H9 (cell line): Measurements from ENCODE around the gene MYO1C. TPM values are rescaled to one million over a fixed set of nuclear protein-coding genes. Genes with fewer than 3 reads are reported as not detected.

Experiments used
- DNase-seq: peaks from one replicate; pipeline ENCODE4 v3.0.0-alpha.2; 2017
- H2AFZ ChIP-seq: one replicate; pipeline ENCODE4 v1.6.1; 2013; ENCODE audit warnings: mild to moderate bottlenecking, low read length, control low read depth, moderate library complexity
- H2AK5ac ChIP-seq: 2 replicates; pipeline ENCODE4 v1.6.1; 2013; ENCODE audit warnings: low read length, control low read depth, mixed read lengths; ENCODE audit not compliant: insufficient read length
- H2BK120ac ChIP-seq: one replicate; pipeline ENCODE4 v1.6.1; 2013; ENCODE audit warnings: low read depth, mild to moderate bottlenecking, low read length, control low read depth, inconsistent platforms; ENCODE audit not compliant: poor library complexity, severe bottlenecking
- H2BK12ac ChIP-seq: 2 replicates; pipeline ENCODE4 v1.6.1; 2013; ENCODE audit warnings: low read length, control low read depth, mixed read lengths, low read depth; ENCODE audit not compliant: insufficient read length
- H2BK15ac ChIP-seq: 2 replicates; pipeline ENCODE4 v1.6.1; 2013; ENCODE audit warnings: low read depth, low read length, control low read depth
- H2BK20ac ChIP-seq: one replicate; pipeline ENCODE4 v1.6.1; 2013; ENCODE audit warnings: low read depth, mild to moderate bottlenecking, low read length, control low read depth, inconsistent platforms; ENCODE audit not compliant: poor library complexity, severe bottlenecking
- H2BK5ac ChIP-seq: 2 replicates; pipeline ENCODE4 v1.6.1; 2013; ENCODE audit warnings: low read length, control low read depth, mixed read lengths; ENCODE audit not compliant: insufficient read length
- H3K14ac ChIP-seq: 2 replicates; pipeline ENCODE4 v1.6.1; 2013; ENCODE audit warnings: low read length, control low read depth; ENCODE audit not compliant: insufficient read depth
- H3K18ac ChIP-seq: 2 replicates; pipeline ENCODE4 v1.6.1; 2013; ENCODE audit warnings: low read depth, mild to moderate bottlenecking, mixed read lengths, low read length, control low read depth; ENCODE audit not compliant: insufficient read length
- H3K23ac ChIP-seq: 2 replicates; pipeline ENCODE4 v1.6.1; 2013; ENCODE audit warnings: low read length, control low read depth, mixed read lengths, low read depth; ENCODE audit not compliant: insufficient read length
- H3K23me2 ChIP-seq: 2 replicates; pipeline ENCODE4 v1.6.1; 2013; ENCODE audit warnings: low read depth, mild to moderate bottlenecking, mixed read lengths, low read length, control low read depth; ENCODE audit not compliant: insufficient read length, poor library complexity, severe bottlenecking
- H3K27ac ChIP-seq: 2 replicates; pipeline ENCODE4 v1.5.1; 2013; ENCODE audit warnings: low read length, control low read depth, mixed read lengths, low read depth; ENCODE audit not compliant: insufficient read length
- H3K27me3 ChIP-seq: 2 replicates; pipeline ENCODE4 v1.6.1; 2013; ENCODE audit warnings: low read length, control low read depth, inconsistent platforms; ENCODE audit not compliant: insufficient read depth
- H3K4ac ChIP-seq: 2 replicates; pipeline ENCODE4 v1.6.1; 2013; ENCODE audit warnings: low read depth, mild to moderate bottlenecking, control low read depth, inconsistent platforms, low read length, moderate library complexity
- H3K4me1 ChIP-seq: 2 replicates; pipeline ENCODE4 v1.6.1; 2013; ENCODE audit warnings: low read length, control low read depth, inconsistent platforms; ENCODE audit not compliant: insufficient read depth
- H3K4me2 ChIP-seq: 2 replicates; pipeline ENCODE4 v1.6.1; 2013; ENCODE audit warnings: low read length, control low read depth, mixed read lengths; ENCODE audit not compliant: insufficient read length, insufficient read depth
- H3K56ac ChIP-seq: 2 replicates; pipeline ENCODE4 v1.6.1; 2013; ENCODE audit warnings: low read depth, mild to moderate bottlenecking, mixed read lengths, low read length, control low read depth; ENCODE audit not compliant: insufficient read length
- H3K79me1 ChIP-seq: 2 replicates; pipeline ENCODE4 v1.6.1; 2013; ENCODE audit warnings: low read depth, mild to moderate bottlenecking, moderate library complexity, low read length, control low read depth, inconsistent platforms; ENCODE audit not compliant: insufficient read depth, poor library complexity, severe bottlenecking
- H3K79me2 ChIP-seq: 2 replicates; pipeline ENCODE4 v1.6.1; 2013; ENCODE audit warnings: low read length, control low read depth, inconsistent platforms; ENCODE audit not compliant: insufficient read depth
- H3K9ac ChIP-seq: 2 replicates; pipeline ENCODE4 v1.6.1; 2013; ENCODE audit warnings: low read length, control low read depth, mixed read lengths; ENCODE audit not compliant: insufficient read length; ENCODE audit errors: extremely low read depth
- H3K9me3 ChIP-seq: one replicate; pipeline ENCODE4 v1.6.1; 2013; ENCODE audit warnings: low read depth, low read length, inconsistent platforms; ENCODE audit not compliant: control insufficient read depth
- H3T11ph ChIP-seq: one replicate; pipeline ENCODE4 v1.6.1; 2013; ENCODE audit warnings: mild to moderate bottlenecking, low read length, control low read depth, inconsistent platforms
- H4K20me1 ChIP-seq: one replicate; pipeline ENCODE4 v1.6.1; 2013; ENCODE audit not compliant: control insufficient read depth, insufficient read length, insufficient read depth
- H4K5ac ChIP-seq: 2 replicates; pipeline ENCODE4 v1.6.1; 2013; ENCODE audit warnings: low read depth, mild to moderate bottlenecking, mixed read lengths, low read length, control low read depth; ENCODE audit not compliant: insufficient read length
- H4K8ac ChIP-seq: replicated peaks from 2 replicates; pipeline ENCODE4 v1.6.1; 2013; ENCODE audit warnings: low read length, control low read depth, mixed read lengths, low read depth; ENCODE audit not compliant: insufficient read length
- H4K91ac ChIP-seq: 2 replicates; pipeline ENCODE4 v1.6.1; 2013; ENCODE audit warnings: low read depth, mild to moderate bottlenecking, moderate library complexity, mixed read lengths, low read length, control low read depth; ENCODE audit not compliant: insufficient read length
- H3K27ac Mint-ChIP-seq, 3 experiments: 2 replicates in 2 of 3; 3 replicates in 1 of 3; pipeline ENCODE4 v1.8.0; 2020 to 2021; ENCODE audit warnings: mixed read lengths in 3 of 3, mild to moderate bottlenecking in 1 of 3, moderate library complexity in 1 of 3
- H3K27me3 Mint-ChIP-seq: 2 replicates; pipeline ENCODE4 v1.8.0; 2021; ENCODE audit warnings: low read depth, mild to moderate bottlenecking, moderate library complexity, mixed read lengths
- H3K36me3 Mint-ChIP-seq, 3 experiments: 2 replicates in 2 of 3; 3 replicates in 1 of 3; pipeline ENCODE4 v1.8.0; 2020 to 2021; ENCODE audit warnings: low read depth in 3 of 3, mixed read lengths in 3 of 3; ENCODE audit not compliant: insufficient read depth in 1 of 3
- H3K4me1 Mint-ChIP-seq, 2 experiments: 2 replicates each; pipeline ENCODE4 v1.8.0; 2020; ENCODE audit warnings: mixed read lengths in 2 of 2
- H3K4me3 Mint-ChIP-seq, 2 experiments: 2 replicates in 1 of 2; 3 replicates in 1 of 2; pipeline ENCODE4 v1.8.0; 2020 to 2021; ENCODE audit warnings: mild to moderate bottlenecking in 2 of 2, mixed read lengths in 2 of 2, moderate library complexity in 1 of 2
- H3K9me3 Mint-ChIP-seq, 2 experiments: 2 replicates in 1 of 2; 3 replicates in 1 of 2; pipeline ENCODE4 v1.8.0; 2020; ENCODE audit warnings: mild to moderate bottlenecking in 2 of 2, mixed read lengths in 2 of 2, moderate library complexity in 1 of 2
- WGBS: extraction: QIAGEN DNeasy Blood & Tissue Kit; methylation state at CpG from one replicate; pipeline ENCODE4 v1.1.7; 2013; ENCODE audit warnings: missing lambda C conversion rate, low lambda C conversion rate, mixed read lengths; ENCODE audit not compliant: insufficient read length; ENCODE audit errors: extremely low coverage; 5-methylcytosine and 5-hydroxymethylcytosine counted together
- total RNA-seq: library from RNA; stranded (reverse); gene quantifications from 2 replicates; pipeline ENCODE4 v1.2.1, GENCODE V29; 2021
- TF ChIP-seq, protein P1 (sequence below): fragments of 200-600 bp; sonication (generic); conservative IDR thresholded peaks from 3 replicates; pipeline ENCODE4 v1.8.0; 2021; ENCODE audit warnings: antibody characterized with exemption, mild to moderate bottlenecking

The MYO1C gene
- total RNA-seq, 1 experiment from 2014 or later, result 86.5 TPM

DNA sequence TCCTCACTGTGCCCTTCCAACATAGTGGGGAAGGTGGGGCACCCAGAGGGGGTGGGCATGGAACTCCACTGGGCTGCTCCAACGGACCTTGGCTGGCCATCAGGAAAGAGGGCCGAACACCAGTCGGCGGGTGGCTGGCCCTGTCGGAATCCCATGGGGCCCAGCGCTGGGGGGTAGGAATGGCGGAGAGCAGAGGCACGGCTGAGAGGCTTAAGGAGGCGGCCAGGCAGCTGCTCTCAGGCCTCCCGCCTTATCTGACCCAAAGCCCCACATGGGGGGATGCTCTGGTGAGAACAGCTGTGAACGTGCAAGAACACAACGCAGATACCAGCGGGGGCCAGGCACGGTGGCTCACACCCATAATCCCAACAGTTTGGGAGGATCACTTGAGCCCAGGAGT is 4.4 kb upstream of the MYO1C start:
- H3K14ac ChIP-seq, result no peak overlapping the region
- no peak overlapping the region for H3K4ac ChIP-seq
- no peak overlapping the region for H3K56ac ChIP-seq
- Mint-ChIP-seq H3K4me1 (peaks cover 5 to 11% of the 10 kb centered on the region in 2 experiments; a peak in 3 of 4 replicates), H3K27ac (no peak overlapping the region), H3K27me3 (no peaks in the 10 kb centered on the region), H3K36me3 (peaks cover 0 to 14% (median 3%) of the 10 kb centered on the region in 3 experiments; a peak in 4 of 7 replicates), H3K4me3 (no peak overlapping the region), H3K9me3 (no peaks in the 10 kb centered on the region)
- no peaks in the 10 kb centered on the region for H3K79me1 ChIP-seq
- H2BK15ac ChIP-seq, result no peak overlapping the region
- DNase-seq, result no peak
- H4K91ac ChIP-seq, result no peak overlapping the region
- no peak overlapping the region for H2BK12ac ChIP-seq
- H3T11ph ChIP-seq, result no peak overlapping the region
- H3K4me1 ChIP-seq, result no peaks in the 10 kb centered on the region
- no peaks in the 10 kb centered on the region for H3K79me2 ChIP-seq
- H3K27me3 ChIP-seq, result no peaks in the 10 kb centered on the region
- WGBS, result no CpG with 5 or more reads among the region's 14 CpGs
- no peak overlapping the region for H3K18ac ChIP-seq
- H3K23me2 ChIP-seq, result peaks cover 7% of the 10 kb centered on the region
- H3K4me2 ChIP-seq, result no peak overlapping the region
- no peak overlapping the region for H2BK5ac ChIP-seq
- no peaks in the 10 kb centered on the region for H4K20me1 ChIP-seq
- H3K9ac ChIP-seq, result no peak overlapping the region
- no peak overlapping the region for H2AFZ ChIP-seq
- H2BK120ac ChIP-seq, result no peak overlapping the region
- H4K8ac ChIP-seq, result no peak overlapping the region
- H3K23ac ChIP-seq, result no peak overlapping the region
- TF ChIP-seq, protein P1, sequence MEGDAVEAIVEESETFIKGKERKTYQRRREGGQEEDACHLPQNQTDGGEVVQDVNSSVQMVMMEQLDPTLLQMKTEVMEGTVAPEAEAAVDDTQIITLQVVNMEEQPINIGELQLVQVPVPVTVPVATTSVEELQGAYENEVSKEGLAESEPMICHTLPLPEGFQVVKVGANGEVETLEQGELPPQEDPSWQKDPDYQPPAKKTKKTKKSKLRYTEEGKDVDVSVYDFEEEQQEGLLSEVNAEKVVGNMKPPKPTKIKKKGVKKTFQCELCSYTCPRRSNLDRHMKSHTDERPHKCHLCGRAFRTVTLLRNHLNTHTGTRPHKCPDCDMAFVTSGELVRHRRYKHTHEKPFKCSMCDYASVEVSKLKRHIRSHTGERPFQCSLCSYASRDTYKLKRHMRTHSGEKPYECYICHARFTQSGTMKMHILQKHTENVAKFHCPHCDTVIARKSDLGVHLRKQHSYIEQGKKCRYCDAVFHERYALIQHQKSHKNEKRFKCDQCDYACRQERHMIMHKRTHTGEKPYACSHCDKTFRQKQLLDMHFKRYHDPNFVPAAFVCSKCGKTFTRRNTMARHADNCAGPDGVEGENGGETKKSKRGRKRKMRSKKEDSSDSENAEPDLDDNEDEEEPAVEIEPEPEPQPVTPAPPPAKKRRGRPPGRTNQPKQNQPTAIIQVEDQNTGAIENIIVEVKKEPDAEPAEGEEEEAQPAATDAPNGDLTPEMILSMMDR, result no peak
- H4K5ac ChIP-seq, result no peak overlapping the region
- H3K9me3 ChIP-seq, result no peaks in the 10 kb centered on the region
- no peak overlapping the region for H2AK5ac ChIP-seq
- H2BK20ac ChIP-seq, result no peak overlapping the region
- no peak overlapping the region for H3K27ac ChIP-seq
